SK-N-SH treated with all-trans-retinoic acid at 6 μM for 48 hours (cell line): ENCODE measurements around the gene GREB1L.

Experiments used
- ARNTL ChIP-seq: fragments of 450-650 bp; formaldehyde crosslinking; IDR thresholded peaks from 2 replicates; pipeline ENCODE4 v1.5.0; 2020; ENCODE audit warnings: low read depth, mild to moderate bottlenecking, moderate library complexity, borderline replicate concordance
- TOX ChIP-seq: fragments of 250-450 bp; sonication (Bioruptor Pico); IDR thresholded peaks from 2 replicates; pipeline ENCODE4 v1.8.0; 2021; ENCODE audit warnings: mild to moderate bottlenecking, moderate library complexity, borderline replicate concordance
- ZNF70 ChIP-seq: fragments of 450-650 bp; formaldehyde crosslinking; IDR thresholded peaks from 2 replicates; pipeline ENCODE4 v1.5.0; 2020; ENCODE audit warnings: mild to moderate bottlenecking, moderate library complexity

GRCh38 chr18:21443776-21444464 is 201.9 kb downstream of the GREB1L start:
- TF ChIP-seq ZNF70 (CRISPR knock-in tag) (no peak), TOX (CRISPR knock-in tag) (no peak), ARNTL (no peak)
